ENCODE measurements around the gene SNX24.

- TF ChIP-seq, protein P1, sequence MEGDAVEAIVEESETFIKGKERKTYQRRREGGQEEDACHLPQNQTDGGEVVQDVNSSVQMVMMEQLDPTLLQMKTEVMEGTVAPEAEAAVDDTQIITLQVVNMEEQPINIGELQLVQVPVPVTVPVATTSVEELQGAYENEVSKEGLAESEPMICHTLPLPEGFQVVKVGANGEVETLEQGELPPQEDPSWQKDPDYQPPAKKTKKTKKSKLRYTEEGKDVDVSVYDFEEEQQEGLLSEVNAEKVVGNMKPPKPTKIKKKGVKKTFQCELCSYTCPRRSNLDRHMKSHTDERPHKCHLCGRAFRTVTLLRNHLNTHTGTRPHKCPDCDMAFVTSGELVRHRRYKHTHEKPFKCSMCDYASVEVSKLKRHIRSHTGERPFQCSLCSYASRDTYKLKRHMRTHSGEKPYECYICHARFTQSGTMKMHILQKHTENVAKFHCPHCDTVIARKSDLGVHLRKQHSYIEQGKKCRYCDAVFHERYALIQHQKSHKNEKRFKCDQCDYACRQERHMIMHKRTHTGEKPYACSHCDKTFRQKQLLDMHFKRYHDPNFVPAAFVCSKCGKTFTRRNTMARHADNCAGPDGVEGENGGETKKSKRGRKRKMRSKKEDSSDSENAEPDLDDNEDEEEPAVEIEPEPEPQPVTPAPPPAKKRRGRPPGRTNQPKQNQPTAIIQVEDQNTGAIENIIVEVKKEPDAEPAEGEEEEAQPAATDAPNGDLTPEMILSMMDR (IDR thresholded peaks at IDR 0.05): no peak
- TF ChIP-seq POLR2A (IDR thresholded peaks at IDR 0.05) (no peak), EP300 (IDR thresholded peaks at IDR 0.05; ENCODE audit: low read depth) (no peak), POLR2AphosphoS5 (IDR thresholded peaks at IDR 0.05) (no peak)
Observed at GRCh38 chr5:122944051-122944450, 98.6 kb downstream of the SNX24 start.
